ENCODE results near the gene ECM1. TPM values are rescaled to one million over a fixed set of nuclear protein-coding genes. Genes with fewer than 3 reads are reported as not detected.

Gene ECM1
- total RNA-seq, 2 donors from 2014 or later, result 1.2 to 1.9 TPM

DNA sequence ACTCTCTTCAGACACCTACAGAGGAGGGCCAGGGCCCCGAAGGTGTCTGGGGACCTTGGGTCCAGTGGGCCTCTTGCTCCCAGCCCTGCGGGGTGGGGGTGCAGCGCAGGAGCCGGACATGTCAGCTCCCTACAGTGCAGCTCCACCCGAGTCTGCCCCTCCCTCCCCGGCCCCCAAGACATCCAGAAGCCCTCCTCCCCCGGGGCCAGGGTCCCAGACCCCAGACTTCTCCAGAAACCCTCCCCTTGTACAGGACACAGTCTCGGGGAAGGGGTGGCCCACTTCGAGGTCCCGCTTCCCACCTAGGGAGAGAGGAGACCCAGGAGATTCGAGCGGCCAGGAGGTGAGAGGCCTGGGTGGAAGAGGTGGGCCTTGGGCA lies 45.0 kb downstream of the ECM1 start:
- H3K27ac Mint-ChIP-seq, result peak overlapping the region; percentile 21 to 82
- ATAC-seq (no peak), DNase-seq (ENCODE audit: low spot score) (peak; percentile 20)
- H3K4me1 Mint-ChIP-seq (ENCODE audit: low read depth in 2 of 2), result peaks cover 24 to 27% of the 10 kb centered on the region in 2 donors
- H3K4me3 Mint-ChIP-seq, result peak overlapping the region; percentile 59
- H3K9me3 Mint-ChIP-seq, result no peaks in the 10 kb centered on the region
- peaks cover 0 to 7% of the 10 kb centered on the region in 2 donors for H3K27me3 Mint-ChIP-seq
- no peaks in the 10 kb centered on the region for H3K36me3 Mint-ChIP-seq

- DNase-seq (ENCODE audit: low spot score), result peak; percentile 58
- Mint-ChIP-seq H3K36me3 (no peaks in the 10 kb centered on the region), H3K4me3 (no peak overlapping the region), H3K9me3 (no peaks in the 10 kb centered on the region), H3K4me1 (ENCODE audit: low read depth in 2 of 2) (peaks cover 21 to 24% of the 10 kb centered on the region in 2 donors), H3K27ac (peak overlapping the region in 1 of 2 donors; percentile 82), H3K27me3 (peaks cover 0 to 7% of the 10 kb centered on the region in 2 donors)
- no peak for ATAC-seq
These were observed 45.6 kb downstream of the ECM1 start for GRCh38 chr1:150553392-150554085.

DNA sequence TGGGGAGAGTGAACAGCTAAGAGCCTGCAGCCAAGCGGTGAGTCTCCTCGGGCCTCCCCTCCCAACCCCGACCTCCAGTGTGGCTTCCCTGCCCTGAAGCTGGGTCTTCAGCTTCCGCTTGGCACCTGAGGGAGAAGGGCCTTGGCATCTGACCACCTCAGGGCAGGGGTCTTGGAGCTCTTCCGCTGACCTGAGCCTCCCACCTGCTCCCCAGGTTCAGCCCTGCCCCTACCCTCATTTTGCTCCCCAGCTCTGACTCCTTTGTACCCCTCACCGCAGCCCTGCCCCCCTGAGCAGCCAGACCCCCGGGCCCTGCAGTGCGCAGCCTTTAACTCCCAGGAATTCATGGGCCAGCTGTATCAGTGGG lies 46.2 kb downstream of the ECM1 start:
- H3K4me3 Mint-ChIP-seq, result no peak overlapping the region
- no peak overlapping the region for H3K27ac Mint-ChIP-seq
- ATAC-seq (no peak), DNase-seq (ENCODE audit: low spot score) (no peak)
- H3K27me3 Mint-ChIP-seq, result peaks cover 0 to 7% of the 10 kb centered on the region in 2 donors
- H3K9me3 Mint-ChIP-seq, result no peaks in the 10 kb centered on the region
- peaks cover 19 to 23% of the 10 kb centered on the region in 2 donors for H3K4me1 Mint-ChIP-seq (ENCODE audit: low read depth in 2 of 2)
- H3K36me3 Mint-ChIP-seq, result no peaks in the 10 kb centered on the region

- peak; percentile 58 for DNase-seq (ENCODE audit: low spot score)
- no peaks in the 10 kb centered on the region for H3K36me3 Mint-ChIP-seq
- no peaks in the 10 kb centered on the region for H3K9me3 Mint-ChIP-seq
- peaks cover 20 to 25% of the 10 kb centered on the region in 2 donors for H3K4me1 Mint-ChIP-seq (ENCODE audit: low read depth in 2 of 2)
- H3K27me3 Mint-ChIP-seq, result peaks cover 0 to 4% of the 10 kb centered on the region in 2 donors
- ATAC-seq, result no peak
- no peak overlapping the region for H3K27ac Mint-ChIP-seq
- H3K4me3 Mint-ChIP-seq, result no peak overlapping the region
These were observed 47.5 kb downstream of the ECM1 start for GRCh38 chr1:150555198-150555970.

DNA sequence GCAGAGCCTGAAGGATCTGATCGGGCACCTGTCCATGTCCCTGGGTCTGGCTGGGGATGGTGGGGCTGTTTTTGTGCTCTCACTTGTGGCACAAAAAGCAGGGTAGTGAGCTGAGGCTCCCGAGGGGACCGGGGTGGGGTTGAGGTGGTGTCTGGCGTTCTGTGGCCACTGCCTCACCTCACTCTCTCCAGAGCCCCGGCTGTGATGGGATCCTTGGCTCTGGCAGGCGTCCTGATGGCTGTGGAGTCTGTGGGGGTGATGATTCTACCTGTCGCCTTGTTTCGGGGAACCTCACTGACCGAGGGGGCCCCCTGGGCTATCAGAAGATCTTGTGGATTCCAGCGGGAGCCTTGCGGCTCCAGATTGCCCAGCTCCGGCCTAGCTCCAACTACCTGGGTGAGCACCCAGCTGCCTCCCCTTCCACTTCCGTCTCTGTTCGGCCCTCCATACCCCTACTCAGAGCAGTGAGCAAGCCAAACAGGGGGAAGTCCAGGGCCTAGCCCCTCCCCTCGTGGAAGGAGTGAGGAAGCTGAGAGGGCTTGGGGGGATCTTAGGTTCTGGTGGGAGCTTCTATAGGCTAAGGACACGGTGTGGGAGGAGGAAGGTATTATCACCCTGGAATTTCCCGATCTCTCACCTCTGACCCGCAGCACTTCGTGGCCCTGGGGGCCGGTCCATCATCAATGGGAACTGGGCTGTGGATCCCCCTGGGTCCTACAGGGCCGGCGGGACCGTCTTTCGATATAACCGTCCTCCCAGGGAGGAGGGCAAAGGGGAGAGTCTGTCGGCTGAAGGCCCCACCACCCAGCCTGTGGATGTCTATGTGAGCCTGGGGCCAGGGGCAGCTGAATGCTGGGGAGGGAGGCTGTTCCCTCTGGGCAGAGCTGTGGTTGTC lies 48.3 kb downstream of the ECM1 start:
- ATAC-seq, result no peak
- no peaks in the 10 kb centered on the region for H3K9me3 Mint-ChIP-seq
- H3K27me3 Mint-ChIP-seq, result peaks cover 0 to 1% of the 10 kb centered on the region in 2 donors
- no peaks in the 10 kb centered on the region for H3K36me3 Mint-ChIP-seq
- H3K4me3 Mint-ChIP-seq, result no peak overlapping the region
- no peak overlapping the region for H3K27ac Mint-ChIP-seq
- peaks cover 23 to 31% of the 10 kb centered on the region in 2 donors for H3K4me1 Mint-ChIP-seq (ENCODE audit: low read depth in 2 of 2)
- DNase-seq (ENCODE audit: low spot score), result peak; percentile 56

- ATAC-seq, result no peak
- no peaks in the 10 kb centered on the region for H3K27me3 Mint-ChIP-seq
- H3K27ac Mint-ChIP-seq, result no peak overlapping the region
- H3K4me3 Mint-ChIP-seq, result no peak overlapping the region
- DNase-seq (ENCODE audit: low spot score), result peak; percentile 53
- no peaks in the 10 kb centered on the region for H3K36me3 Mint-ChIP-seq
- H3K4me1 Mint-ChIP-seq (ENCODE audit: low read depth in 2 of 2), result peaks cover 26 to 32% of the 10 kb centered on the region in 2 donors
- H3K9me3 Mint-ChIP-seq, result no peaks in the 10 kb centered on the region
These were observed 49.2 kb downstream of the ECM1 start for GRCh38 chr1:150557065-150557600.

DNA sequence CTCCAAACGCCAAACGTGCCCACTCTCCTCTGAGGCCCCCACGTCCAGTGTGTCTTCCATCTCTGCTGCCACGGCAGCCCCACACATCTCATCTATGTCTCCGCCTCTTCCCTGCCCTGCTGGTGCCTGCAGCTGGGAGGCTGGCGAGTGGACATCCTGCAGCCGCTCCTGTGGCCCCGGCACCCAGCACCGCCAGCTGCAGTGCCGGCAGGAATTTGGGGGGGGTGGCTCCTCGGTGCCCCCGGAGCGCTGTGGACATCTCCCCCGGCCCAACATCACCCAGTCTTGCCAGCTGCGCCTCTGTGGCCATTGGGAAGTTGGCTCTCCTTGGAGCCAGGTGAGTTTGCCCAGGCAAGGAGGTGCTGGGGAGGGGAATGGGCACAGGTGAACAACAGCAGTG lies 49.9 kb downstream of the ECM1 start:
- Mint-ChIP-seq H3K4me1 (ENCODE audit: low read depth in 2 of 2) (peaks cover 25 to 31% of the 10 kb centered on the region in 2 donors), H3K27me3 (no peaks in the 10 kb centered on the region)
- no peak for ATAC-seq

DNA sequence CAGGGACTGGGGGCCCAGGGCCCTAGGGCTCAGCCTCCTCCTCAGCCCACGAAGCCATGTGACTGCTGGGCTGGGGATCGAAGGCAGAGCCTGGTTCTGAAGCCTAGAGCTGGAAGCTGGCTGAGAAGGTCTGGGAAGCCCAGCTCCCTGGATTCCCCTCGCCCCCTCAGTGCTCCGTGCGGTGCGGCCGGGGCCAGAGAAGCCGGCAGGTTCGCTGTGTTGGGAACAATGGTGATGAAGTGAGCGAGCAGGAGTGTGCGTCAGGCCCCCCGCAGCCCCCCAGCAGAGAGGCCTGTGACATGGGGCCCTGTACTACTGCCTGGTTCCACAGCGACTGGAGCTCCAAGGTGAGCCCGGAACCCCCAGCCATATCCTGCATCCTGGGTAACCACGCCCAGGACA lies 50.4 kb downstream of the ECM1 start:
- Mint-ChIP-seq H3K36me3 (no peaks in the 10 kb centered on the region), H3K4me3 (no peak overlapping the region), H3K27me3 (no peaks in the 10 kb centered on the region), H3K27ac (no peak overlapping the region), H3K9me3 (no peaks in the 10 kb centered on the region), H3K4me1 (ENCODE audit: low read depth in 2 of 2) (peaks cover 29 to 35% of the 10 kb centered on the region in 2 donors)
- DNase-seq (ENCODE audit: low spot score), result peak; percentile 41
- ATAC-seq, result no peak

More for the DNA sequence above, 49.9 kb downstream of the ECM1 start:
- no peak overlapping the region for H3K4me3 Mint-ChIP-seq
- DNase-seq (ENCODE audit: low spot score), result peak; percentile 59
- no peaks in the 10 kb centered on the region for H3K9me3 Mint-ChIP-seq
- H3K27ac Mint-ChIP-seq, result no peak overlapping the region
- no peaks in the 10 kb centered on the region for H3K36me3 Mint-ChIP-seq

GRCh38 chr1:150558761-150559655 lies 51.1 kb downstream of the ECM1 start:
- Mint-ChIP-seq H3K27ac (no peak overlapping the region), H3K27me3 (no peaks in the 10 kb centered on the region), H3K4me3 (no peak overlapping the region), H3K4me1 (ENCODE audit: low read depth in 2 of 2) (peaks cover 36 to 42% of the 10 kb centered on the region in 2 donors), H3K9me3 (no peaks in the 10 kb centered on the region), H3K36me3 (no peaks in the 10 kb centered on the region)
- DNase-seq (ENCODE audit: low spot score) (peak; percentile 59), ATAC-seq (no peak)

- no peaks in the 10 kb centered on the region for H3K9me3 Mint-ChIP-seq
- DNase-seq (ENCODE audit: low spot score) (no peak), ATAC-seq (no peak)
- no peak overlapping the region for H3K4me3 Mint-ChIP-seq
- H3K4me1 Mint-ChIP-seq (ENCODE audit: low read depth in 2 of 2), result peaks cover 40 to 44% of the 10 kb centered on the region in 2 donors
- H3K27me3 Mint-ChIP-seq, result no peaks in the 10 kb centered on the region
- H3K36me3 Mint-ChIP-seq, result no peaks in the 10 kb centered on the region
- peak overlapping the region in 1 of 2 donors; percentile 98 for H3K27ac Mint-ChIP-seq
These were observed 51.7 kb downstream of the ECM1 start for GRCh38 chr1:150559656-150560010.

DNA sequence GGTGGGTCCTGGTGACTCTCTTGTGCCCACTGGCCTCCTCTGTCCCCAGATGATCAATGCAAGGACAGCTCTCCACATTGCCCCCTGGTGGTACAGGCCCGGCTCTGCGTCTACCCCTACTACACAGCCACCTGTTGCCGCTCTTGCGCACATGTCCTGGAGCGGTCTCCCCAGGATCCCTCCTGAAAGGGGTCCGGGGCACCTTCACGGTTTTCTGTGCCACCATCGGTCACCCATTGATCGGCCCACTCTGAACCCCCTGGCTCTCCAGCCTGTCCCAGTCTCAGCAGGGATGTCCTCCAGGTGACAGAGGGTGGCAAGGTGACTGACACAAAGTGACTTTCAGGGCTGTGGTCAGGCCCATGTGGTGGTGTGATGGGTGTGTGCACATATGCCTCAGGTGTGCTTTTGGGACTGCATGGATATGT lies 52.1 kb downstream of the ECM1 start:
- Mint-ChIP-seq H3K27ac (peak overlapping the region; percentile 98 to 100), H3K27me3 (no peaks in the 10 kb centered on the region), H3K4me3 (peak overlapping the region; percentile 96), H3K36me3 (no peaks in the 10 kb centered on the region), H3K4me1 (ENCODE audit: low read depth in 2 of 2) (peaks cover 44 to 48% of the 10 kb centered on the region in 2 donors), H3K9me3 (no peaks in the 10 kb centered on the region)
- ATAC-seq (no peak), DNase-seq (ENCODE audit: low spot score) (peak; percentile 72)

DNA sequence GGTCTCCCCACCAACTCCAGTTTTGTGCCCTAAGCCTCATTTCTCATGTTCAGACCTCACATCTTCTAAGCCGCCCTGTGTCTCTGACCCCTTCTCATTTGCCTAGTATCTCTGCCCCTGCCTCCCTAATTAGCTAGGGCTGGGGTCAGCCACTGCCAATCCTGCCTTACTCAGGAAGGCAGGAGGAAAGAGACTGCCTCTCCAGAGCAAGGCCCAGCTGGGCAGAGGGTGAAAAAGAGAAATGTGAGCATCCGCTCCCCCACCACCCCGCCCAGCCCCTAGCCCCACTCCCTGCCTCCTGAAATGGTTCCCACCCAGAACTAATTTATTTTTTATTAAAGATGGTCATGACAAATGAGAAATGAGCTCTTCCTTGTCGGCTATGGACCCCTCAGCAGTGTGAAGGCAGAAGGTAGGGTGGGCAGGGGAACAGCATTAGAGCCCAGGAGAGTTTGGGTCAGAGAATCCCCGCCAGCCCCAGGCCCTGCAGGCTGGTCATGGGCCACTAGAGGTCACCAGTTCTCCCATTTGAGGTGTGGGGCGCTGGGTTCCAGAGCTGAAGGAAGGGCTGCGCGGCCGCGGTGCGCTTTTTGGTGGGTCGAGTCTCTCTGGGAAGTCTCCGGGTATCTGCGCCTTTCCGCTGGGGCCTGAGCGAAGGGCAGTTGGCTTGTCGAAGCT lies 52.8 kb downstream of the ECM1 start:
- Mint-ChIP-seq H3K9me3 (no peaks in the 10 kb centered on the region), H3K4me1 (ENCODE audit: low read depth in 2 of 2) (peaks cover 46 to 47% of the 10 kb centered on the region in 2 donors), H3K36me3 (no peaks in the 10 kb centered on the region), H3K27me3 (no peaks in the 10 kb centered on the region), H3K4me3 (peak overlapping the region; percentile 96), H3K27ac (peak overlapping the region; percentile 98 to 100)
- ATAC-seq, result peak; percentile 72 to 73
- peak; percentile 90 for DNase-seq (ENCODE audit: low spot score)

All from natural killer cell treated with Interleukin-12 subunit alpha and Interleukin-12 subunit beta and Interleukin-15 and Interleukin-18, amount 100 ng/mL, for 72 hours (primary cell).